Ramos (cell line): ENCODE results near the gene CAMTA1.

Experiments used
- in situ Hi-C: fragments of 300-500 bp; cut with MboI; formaldehyde crosslinking; loops from one replicate; pipeline ENCODE4 v1.14.3; 2022; ENCODE audit warnings: low sequenced_read_pairs; ENCODE audit not compliant: unreplicated experiment

CAMTA1 gene

DNA sequence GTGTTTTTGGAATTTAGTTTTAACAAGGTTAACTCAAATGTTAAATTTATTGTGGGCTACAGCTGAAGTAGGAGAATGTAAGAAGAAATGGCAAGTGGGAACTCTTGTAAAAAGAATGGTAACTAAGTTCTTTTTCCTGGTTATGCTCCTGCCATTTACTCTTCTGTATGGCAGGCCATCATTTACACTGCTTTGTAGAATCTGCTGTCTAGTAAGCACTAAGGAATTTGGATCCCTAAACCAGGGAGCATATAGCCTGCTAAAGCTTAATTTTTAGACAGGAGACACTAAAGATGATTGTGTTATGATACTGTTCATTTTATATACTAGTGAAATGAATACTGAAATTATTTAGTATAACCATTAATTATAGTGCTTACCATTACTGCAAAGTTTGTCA, 85.3 kb downstream of the CAMTA1 start:
- in situ Hi-C loops: no loop called here

DNA sequence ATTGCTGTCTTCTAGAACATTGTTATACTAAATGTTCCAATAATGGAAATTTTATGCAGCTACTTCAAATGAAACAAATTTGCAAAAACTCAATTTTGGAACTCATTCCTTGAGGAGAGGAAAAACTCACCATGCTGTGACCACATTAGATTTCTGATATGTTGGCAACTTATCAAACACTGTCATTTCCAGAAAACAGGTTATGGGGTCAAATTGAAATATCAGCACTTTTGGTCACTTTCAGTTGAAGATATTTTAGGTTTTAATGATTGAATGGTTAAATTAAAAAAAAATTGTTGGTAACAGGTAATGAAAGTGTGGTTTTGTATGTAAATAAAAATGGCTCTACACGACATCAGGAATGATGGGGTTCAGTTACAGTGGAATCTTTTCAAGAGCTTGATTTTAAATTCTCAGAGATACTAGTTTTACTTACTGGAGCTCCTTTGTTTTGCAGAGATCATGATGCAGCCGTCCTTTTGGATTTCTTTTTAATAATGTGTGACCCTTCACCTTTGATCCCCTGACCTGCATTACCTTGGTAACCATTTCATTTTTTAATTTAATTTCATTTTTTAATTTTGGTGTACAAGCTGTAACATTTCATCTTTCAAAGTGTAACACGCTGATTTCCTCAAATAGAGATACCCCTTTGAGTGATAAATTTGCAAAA, 86.2 kb downstream of the CAMTA1 start:
- in situ Hi-C loops: no loop called here

DNA sequence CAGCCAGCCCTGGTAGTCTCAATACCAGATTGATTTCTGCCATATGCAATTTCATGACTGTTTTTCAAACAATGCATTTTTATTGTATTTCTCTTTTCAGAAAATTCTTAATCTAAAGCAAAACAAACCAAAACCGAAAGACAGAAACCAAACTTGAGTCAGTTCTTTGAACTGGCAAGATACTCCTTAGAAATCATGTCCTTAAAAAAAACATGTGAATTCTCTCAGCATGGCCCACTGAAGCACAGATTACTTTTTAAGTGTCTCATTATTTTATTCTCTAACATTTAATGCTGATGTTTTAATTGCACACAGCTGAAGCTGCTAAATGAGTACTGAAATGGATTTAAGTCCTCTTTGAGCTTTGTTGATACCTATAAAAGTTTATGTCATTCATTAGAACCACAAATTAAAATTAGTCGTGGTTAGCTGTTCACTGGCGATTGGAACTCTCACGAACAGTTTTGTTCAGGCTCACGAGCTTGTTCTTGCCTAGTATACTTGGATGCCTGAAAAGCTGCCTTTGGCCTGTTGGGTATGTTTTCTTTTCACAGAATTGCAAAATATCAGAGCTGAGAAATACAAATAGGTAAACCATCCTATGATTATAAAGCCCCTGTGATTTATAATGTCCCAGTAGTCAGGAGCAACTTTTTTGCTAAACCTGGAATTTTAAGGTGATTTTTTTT, 87.5 kb downstream of the CAMTA1 start:
- in situ Hi-C loops: no loop called here

DNA sequence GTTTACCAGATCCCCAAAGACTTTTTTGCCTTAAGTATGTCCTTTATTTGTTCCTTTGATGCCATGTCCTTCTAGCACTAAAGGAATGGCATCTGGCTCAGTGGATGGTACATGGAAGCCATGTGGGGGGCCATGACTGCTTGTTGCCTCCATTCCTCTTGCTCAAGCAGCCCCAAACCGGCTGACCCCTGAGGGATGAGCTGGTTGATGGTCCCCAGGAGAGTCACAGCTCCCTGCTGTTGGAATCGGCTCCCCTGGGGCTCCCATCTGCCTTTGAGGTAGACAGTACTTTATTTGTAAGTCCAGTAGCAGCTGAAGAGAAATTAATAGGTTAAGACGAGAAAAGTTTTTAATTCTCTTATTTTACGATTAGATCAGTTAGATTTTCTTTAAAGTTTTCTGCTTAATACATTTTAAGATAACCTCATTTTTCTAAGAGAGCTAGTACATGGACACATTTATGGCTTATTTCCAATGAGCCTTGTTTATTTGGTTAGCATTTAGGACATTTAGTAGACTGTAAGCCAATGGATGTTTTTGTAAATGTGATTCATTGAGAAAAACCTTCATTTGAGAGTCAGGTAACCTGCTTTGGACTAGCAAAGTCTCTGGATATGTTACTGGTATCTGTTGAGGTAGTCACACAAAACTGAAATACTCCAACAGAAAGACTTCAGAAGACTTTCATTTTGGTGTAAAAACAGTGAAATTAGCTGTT, 88.2 kb downstream of the CAMTA1 start:
- in situ Hi-C loops: no loop called here

DNA sequence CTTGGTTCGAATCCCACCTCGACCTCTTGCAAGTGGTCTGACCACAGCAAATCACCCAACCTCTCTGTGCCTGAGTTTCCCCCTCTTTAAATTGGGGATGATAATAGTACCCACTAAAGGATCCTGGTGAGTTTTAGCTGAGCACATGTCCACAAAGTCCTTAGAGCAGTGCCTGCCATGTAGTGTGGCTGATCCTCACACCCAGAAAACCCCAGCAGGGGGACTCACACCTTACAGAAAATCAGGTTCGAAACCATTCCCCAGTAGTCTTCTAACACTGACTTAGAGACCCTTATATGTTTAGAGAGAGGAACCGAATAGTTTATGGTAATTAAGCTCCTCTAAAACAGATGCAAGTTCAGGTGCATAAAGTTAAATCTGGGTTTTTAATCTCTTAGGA, 89.0 kb downstream of the CAMTA1 start:
- in situ Hi-C loops: no loop called here

DNA sequence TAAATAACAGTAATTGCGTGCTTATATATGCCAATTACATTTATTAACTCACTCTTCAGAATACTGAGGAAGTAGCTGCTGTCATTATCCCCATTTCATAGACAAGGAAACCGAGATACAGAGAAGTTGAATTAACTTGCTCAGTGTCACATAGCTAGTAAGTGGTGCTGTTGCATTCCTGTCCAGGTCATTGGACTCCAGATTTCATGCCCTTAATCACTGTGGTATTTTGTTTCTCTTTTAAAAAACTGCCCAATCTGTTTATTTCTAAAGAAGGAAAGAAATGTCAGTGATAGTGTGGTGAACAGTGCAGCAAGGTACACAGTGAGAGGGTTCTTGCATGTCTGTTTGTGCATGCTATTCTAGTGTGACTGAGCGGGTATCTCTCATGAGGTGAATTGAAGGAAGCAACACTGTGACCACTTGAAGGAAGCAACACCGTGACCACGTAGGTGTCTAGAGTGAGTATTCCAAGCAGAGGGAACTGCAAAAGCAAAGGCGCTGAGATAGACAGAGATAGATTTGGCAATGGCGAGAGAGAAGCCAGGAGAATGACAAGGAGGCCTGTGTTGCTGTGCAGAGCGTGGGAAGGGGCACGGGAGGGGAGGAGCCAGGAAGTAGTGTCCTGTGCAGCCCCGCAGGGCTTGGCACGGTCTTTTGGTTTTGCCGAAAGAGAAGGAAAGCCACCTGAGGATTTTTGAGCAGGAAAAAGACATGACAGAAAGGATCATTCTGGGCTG, 95.9 kb downstream of the CAMTA1 start:
- in situ Hi-C loops: no loop called here

DNA sequence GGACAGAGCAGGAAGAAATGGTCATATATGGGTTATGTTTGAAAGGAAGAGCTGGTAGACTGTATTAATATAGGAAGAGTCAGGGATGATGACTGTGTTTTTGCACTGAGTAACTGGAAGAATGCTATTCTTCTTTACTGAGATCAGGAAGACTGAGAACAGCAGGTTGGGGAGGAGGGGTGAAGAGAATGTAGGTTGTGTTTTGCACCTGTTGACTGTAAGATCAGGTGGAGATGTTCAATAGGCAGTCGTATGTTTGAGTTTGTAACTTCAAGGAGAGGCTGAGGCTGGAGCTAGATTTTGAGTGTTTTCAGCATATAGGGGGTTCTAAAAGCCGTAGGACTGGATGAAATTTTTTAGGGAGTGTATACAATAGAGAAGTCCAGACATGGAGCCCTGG, 97.2 kb downstream of the CAMTA1 start:
- in situ Hi-C loops: no loop called here

DNA sequence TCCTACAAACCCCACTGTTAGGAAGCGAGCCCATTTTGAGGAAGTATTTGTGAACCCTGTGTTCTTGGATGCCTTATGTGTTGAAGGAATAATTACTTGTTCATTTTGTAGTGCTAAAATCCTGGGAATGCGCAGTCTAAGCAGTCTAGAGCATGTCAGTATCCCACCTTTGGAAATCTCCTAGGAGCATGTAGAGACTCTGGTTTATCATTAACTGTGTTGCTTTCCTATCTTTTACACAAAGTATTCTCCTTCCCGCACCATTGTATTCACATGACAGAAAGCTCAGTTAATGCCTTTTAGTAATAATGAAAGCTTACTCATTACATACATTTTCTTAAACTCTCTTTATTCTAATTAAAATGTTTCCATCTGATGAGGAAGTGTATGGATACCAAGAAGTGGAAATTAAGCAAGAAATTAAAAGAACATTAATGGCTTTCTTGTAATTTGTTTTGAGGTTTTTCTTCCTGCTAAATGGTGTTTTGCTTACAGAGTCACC, 99.4 kb downstream of the CAMTA1 start:
- in situ Hi-C loops: no loop called here

DNA sequence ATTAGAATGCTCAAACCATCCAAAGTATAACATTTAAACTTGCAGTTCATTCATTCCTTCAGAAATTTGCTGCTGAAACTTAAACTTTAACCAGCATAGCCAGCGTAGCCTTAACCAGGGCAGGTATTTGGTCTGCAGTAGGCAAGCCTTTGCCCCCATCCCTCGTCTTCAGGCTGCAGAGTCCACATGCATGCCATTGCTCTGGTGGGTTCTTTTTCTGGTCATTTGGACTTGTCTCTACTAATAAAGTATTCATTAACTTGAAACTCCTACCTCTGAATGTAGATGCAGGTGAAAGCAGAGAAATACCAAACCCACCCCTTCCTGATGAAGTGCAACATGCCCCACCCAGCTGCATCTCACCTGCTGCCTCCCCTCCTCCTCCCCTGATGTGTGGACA, 100.2 kb downstream of the CAMTA1 start:
- in situ Hi-C loops: no loop called here

DNA sequence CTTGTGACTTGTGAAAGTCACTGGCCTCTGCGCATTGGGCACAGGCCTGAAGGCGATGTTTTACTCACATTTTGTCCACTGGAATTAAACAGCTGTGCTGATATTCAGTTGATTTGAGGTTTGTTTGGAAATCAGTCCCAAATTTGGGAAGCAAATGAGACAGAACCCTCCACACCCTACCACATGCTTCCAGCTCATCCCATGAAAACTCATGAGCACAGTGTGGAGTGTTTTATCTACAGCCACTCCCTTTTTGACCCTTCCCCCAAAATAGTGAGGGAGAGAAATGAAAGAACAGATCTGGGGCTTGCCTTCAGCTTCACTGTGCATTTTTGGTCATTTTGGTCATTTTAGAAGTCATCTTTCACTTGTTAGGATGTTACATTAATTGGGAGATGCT, 101.3 kb downstream of the CAMTA1 start:
- in situ Hi-C loops: no loop called here

DNA sequence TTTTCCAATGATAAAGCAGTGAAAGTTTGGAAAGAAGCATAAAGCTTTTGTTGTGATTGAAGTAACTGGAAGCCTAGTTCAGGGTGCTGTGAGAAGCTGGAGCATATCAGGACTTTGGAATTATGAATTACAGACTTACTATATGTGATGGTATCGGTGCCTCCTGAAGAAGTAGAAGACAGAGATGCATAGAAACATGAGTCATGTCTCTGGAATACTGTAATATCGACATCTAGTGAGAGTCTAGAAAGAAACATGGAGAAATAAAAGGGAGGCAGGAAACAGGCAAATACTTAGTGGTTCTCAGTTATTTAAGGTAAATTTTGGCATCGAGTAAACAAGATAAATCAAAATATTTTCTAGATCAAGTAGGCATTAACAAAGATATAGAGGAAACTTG, 103.0 kb downstream of the CAMTA1 start:
- in situ Hi-C loops: no loop called here

DNA sequence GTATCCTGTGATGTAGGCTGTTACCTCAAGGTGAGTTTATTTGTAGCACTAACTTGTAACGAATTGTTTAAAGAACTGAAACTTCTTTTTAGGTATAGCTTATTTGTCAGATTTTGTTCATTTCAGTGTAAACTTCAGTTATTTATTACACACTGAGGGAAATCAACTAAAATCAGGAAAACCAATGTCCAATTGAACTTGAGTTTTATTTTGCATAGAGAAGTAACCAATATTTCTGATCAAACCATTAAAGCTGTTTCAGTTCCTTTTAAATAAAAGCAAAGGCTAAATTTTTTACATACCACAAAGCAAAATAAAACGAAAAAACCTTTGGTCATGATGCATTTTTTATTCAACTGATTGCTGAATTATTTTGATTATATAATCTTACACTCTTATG, 103.6 kb downstream of the CAMTA1 start:
- in situ Hi-C loops: no loop called here

DNA sequence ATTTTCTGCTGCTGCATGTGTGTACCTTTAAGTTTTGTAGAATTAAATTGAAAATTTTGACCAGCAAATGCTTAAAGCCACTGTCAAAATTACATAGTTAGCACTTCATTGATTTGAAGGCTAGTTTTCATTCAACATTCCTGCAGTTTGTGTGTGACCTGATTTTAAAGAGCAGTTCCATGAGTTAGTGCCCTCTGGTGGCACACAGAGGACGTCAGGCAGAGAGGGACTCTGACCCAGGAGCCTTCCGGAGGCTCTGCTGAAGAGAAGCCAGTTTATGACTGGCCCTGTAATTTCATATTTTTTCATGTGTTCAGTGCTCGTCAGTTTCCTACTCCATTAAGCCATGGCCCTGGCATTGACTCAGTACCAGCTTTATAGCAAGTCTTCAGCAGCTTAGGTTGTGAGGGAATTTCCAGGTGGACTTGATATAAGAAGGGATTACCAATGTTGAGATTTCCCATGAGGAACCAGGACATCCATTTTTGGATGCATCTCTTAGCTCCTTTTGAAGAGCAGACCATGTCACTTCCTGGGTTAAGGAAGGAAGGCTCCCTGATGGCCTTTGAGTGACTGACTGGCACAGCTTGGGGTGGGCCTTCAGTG, 104.7 kb downstream of the CAMTA1 start:
- in situ Hi-C loops: loop anchor here (10.0 kb wide), 1 partner anchor 165 kb away; no protein-coding TSS in a partner anchor

DNA sequence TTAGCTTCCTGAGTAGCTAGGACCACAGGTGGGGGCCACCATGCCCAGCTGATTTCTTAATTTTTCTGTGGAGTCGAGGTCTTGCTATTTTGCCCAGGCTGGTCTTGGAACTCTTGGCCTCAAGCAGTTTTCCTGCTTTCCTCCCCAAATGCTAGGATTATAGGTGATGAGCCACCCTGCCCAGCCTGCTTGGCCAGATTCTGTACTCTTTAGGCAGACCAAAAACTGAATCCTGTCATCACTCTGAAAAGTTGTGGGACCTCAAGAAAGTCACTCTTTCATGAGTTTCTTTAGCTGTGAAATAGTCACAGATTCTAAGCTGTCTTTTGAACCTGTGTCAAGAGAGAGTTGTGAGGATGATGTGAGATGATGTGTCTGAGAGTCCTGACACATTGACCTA, 105.4 kb downstream of the CAMTA1 start:
- in situ Hi-C loops: loop anchor here (10.0 kb wide), 1 partner anchor 166 kb away; no protein-coding TSS in a partner anchor

DNA sequence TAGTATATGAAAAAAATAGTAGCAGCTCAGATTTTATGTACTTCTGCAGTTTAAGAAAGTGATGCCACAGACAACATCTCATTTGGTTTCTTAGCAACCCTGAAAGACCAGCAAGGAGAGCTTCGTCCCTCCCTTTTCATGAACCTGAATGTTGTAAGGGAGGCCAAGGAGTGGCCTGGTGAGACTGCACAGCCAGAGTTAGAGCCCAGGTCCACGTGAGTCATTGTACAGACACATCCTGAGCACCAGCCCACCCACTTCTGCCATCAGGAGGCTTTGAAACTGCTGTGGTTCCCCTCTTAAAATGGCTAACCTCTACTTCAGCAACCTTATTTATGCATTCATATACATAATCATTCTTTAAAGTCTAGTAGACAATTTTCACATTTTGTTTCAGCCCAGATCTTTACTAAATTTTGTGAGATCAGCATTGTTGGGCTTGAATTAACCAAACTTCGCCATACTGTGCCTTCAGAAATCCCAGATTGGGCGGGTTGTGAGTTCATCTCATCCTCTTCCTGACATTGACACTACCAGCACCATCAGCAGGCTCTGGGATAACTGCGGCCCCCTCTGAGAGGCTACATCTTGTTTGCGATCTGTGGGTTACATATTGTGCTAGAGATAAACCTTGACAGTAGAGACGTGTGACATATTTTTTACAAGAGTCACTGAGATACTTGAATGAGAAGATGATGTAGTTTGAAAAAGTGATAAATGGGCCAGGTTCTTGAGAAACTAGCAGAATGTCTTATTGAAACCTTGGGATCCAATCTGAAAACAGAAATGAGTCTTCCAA, 106.7 kb downstream of the CAMTA1 start:
- in situ Hi-C loops: loop anchor here (10.0 kb wide), 1 partner anchor 167 kb away; no protein-coding TSS in a partner anchor

DNA sequence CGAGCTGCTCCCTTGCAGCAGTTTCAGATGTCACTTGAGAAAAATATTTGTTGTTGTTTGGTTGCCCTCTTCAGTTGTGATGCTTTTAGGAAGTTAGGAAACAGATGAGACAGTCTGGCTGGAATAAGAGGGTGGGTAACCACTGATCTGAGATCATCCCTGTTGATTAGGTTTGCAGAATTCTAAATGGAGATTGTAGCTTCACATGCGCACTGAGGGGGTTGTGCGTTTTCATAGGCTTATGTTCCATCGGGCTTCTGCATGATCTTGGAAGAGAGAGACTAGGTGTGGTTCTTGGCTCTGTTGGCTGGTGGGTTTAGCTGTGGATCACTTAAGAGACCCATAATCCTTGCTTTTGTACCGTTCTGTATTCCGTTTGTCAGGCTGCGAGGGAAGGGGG, 108.1 kb downstream of the CAMTA1 start:
- in situ Hi-C loops: loop anchor here (10.0 kb wide), 1 partner anchor 169 kb away; no protein-coding TSS in a partner anchor

DNA sequence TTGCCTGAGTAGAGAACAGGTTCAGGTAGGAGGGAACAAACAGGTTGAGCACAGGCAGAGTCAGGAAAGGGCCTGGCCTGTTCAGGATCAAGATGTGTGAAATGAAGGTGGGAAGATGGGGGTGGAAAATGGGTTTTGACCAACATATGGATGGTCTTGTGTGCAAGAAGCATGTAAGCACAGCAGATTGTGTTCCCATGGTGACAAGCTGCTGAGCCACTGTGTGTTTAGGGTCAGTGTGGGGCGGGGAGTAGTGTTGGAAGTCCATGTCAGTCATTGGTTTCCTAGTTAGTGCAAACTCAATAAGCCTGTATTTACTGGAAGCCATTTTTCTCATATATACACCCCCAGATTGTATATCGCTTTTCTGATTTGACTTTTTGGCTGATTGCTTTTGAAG, 111.9 kb downstream of the CAMTA1 start:
- in situ Hi-C loops: loop anchor here (10.0 kb wide), 1 partner anchor 172 kb away; no protein-coding TSS in a partner anchor

DNA sequence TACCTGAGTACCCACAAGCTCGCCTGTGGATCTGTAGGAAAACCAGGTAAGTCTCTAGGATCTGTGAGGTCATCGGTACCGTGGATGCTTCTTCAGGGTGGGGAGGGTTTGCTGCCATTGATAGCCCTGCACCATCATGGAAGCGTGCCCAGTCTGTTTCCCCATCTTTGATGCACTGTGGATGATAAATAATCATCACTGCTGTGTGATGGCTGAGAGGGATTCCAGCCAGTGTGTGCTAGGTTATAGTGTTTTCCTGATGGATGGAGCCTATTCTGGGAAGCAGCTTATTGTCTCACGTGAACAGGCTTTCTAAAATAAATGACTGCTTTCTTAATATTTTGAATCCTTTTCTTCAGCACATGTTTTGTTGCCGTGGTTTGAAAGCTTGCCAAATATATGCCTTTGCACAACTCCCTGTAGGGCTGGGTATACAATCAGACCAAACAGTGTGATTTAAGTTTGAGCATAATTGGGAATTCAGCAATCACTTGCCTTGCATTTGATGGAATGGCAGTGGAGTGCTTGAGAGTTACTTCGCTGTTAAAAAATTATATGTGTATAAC, 113.8 kb downstream of the CAMTA1 start:
- in situ Hi-C loops: loop anchor here (10.0 kb wide), 1 partner anchor 174 kb away; no protein-coding TSS in a partner anchor

DNA sequence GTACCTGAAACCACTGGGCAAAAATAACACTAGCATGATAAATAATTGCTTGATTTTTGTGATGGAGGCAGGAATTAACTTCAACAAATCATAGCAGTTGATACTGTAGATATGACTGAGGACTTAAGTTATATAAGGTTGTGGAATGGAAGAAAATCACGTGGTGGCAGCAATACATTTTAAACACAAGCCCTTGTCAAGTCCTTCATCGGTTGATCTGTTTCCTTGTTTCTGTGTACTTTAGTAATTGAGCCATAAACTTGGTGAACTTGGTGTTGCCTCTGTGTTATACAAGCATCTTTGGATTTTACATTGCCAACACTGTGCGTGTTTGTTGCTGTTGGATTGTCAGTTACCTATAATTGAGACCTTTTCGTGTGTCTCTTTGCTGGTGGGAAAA, 114.4 kb downstream of the CAMTA1 start:
- in situ Hi-C loops: loop anchor here (10.0 kb wide), 1 partner anchor 175 kb away; no protein-coding TSS in a partner anchor
